T-helper 9 cell (primary cell): ENCODE measurements around the gene KCNMA1.

Experiments used
- DNase-seq: peaks from one replicate; pipeline ENCODE4 v3.0.0-alpha.2; 2020

KCNMA1 gene

GRCh38 chr10:77164616-77165311, 472.8 kb downstream of the KCNMA1 start:
- DNase-seq = no peak

GRCh38 chr10:77163670-77164348, 473.8 kb downstream of the KCNMA1 start:
- no peak for DNase-seq

DNA sequence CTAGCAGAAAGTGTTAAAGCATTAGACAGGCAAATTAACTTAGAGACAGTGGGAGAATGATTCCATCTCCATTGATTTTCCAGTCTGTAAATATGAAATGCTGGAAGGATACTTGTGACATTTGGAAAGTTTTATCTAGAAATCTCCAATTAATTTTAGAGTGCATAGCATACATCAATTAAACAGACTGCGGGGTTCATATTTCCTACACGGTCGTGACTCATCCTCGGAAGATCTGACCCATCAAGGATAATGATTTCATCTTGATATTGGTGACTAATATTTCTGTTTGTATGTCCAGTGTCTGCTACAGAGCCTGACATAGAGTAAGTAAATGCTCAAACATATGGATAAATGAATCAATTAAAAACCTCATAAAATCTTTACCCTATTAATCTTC, 474.9 kb downstream of the KCNMA1 start:
- DNase-seq = no peak

DNA sequence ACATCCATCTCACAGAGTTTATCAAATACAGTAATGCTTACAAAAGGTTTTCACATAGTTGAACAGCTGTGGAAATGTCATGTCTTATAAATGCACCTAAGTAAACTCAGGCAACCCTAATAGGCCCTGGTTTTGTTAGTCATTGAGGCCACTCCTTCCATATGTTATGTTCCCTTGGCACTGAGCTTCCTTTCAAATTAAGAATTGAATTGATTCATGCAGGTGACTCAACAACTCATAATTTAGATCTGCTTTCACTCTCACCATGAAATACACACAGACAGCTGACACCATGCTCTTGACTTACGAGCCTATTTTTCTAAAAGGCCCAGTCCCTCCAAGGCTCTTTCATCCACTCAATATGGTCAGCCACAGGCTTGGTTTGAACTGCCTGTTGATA, 476.9 kb downstream of the KCNMA1 start:
- DNase-seq = no peak

- no peak for DNase-seq
Measured at GRCh38 chr10:77159538-77160110, 478.0 kb downstream of the KCNMA1 start.

DNA sequence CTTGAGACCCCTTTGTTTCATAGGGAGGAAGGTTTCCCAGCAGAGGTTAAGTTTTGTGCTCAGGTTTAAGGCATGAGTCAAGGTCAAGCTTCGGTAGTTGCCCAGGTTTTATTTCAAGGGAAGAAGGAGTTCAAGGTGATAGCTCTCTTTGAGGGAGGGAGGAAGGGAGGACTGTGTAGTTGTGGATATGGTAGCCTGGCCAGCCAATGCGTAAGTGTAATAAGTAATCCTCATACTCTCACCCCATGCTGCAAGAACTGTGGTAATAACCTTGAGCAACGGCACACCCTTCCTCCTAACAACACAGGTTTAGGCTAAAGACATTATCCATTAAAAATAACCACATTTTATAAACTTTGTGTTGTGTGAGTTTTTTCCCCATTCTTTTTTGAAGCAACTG, 478.9 kb downstream of the KCNMA1 start:
- no peak for DNase-seq

GRCh38 chr10:77157248-77158019, 480.2 kb downstream of the KCNMA1 start:
- DNase-seq = no peak

GRCh38 chr10:77156406-77156879, 481.2 kb downstream of the KCNMA1 start:
- no peak for DNase-seq

GRCh38 chr10:77152256-77152655, 485.4 kb downstream of the KCNMA1 start:
- no peak for DNase-seq

- no peak for DNase-seq
Measured at GRCh38 chr10:77151408-77151807, 486.2 kb downstream of the KCNMA1 start.

DNA sequence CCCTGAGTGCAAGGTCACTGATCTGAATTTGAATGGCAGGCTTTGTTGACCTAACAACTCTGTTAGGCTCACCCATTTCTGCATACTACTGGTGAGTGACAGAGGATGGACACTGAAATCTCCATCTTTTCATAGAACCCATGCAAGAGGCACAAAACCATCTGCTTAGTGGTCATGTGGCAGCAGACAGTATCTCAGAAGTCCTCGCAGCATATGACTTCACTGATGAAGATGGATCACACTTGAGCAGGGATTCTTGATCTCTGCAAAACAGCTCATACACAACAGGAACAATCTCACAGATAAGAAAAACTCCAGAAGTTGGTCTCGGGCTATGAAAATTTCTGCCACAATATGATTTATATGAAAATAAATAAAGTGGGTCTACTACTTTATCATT, 487.9 kb downstream of the KCNMA1 start:
- no peak for DNase-seq

- no peak for DNase-seq
Measured at GRCh38 chr10:77149001-77149400, 488.6 kb downstream of the KCNMA1 start.

DNA sequence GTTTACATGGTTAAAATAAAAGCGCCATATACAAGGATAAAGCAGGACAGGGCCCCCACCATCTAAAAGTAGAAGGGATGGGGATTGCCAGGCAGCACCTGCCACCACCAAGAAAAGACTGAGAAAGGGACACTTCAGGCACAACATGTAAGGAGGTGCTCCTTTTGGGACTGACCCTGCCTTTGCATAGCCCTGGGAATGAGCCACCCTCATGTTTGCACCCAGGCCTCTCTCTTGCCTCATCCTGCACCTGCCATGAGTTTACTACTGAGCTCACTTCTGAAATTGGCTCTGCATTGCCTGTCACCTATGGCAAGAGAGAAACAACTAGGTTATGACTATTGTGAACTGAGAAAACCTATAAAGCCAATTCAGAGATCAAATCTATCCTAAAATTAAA, 489.7 kb downstream of the KCNMA1 start:
- DNase-seq = no peak

GRCh38 chr10:77146712-77147336, 490.8 kb downstream of the KCNMA1 start:
- no peak for DNase-seq

- DNase-seq = no peak
Measured at GRCh38 chr10:77144656-77145055, 493.0 kb downstream of the KCNMA1 start.

DNA sequence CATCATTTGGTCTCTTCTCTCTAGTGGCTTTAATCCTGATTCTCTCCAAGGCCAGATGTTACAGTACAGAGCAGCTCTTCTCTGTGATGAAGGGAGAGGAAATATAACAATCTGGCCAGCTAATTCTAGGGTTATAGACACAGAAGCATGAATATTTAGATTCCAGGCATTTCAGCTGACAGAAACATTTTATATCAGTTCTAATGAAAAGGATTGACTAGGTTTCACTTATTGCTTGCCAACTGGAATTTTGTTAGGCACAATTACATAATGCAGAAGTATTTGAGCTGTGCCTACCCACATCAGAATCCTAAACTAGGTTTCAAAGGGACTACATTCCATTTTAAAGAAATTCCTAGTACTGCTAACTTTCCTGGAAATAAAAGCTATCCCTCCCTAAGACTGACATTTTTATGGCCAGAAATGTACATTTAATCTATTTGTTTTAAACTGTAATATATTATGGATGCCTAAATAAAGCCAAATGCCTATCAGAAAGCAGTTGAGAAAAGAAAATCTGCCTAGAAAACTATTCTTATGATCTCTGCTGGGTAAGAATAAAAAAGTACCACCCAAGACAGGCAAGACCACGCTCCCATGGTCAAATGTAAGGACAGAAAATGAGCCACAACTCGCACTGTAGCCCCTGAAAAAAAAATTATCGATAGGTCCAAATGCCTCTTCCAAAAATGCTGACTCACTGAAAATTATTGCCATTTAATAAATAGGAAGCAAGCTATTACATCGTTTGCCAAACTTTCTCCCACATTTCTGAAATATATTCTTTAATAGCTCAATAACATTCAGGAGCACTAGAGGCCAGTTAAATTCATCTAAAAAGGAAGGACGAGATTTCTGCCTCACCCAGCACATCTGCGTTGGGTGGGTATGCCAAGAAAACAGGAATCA, 498.1 kb downstream of the KCNMA1 start:
- DNase-seq = no peak

- DNase-seq = no peak
Measured at GRCh38 chr10:77138541-77138940, 499.1 kb downstream of the KCNMA1 start.

DNA sequence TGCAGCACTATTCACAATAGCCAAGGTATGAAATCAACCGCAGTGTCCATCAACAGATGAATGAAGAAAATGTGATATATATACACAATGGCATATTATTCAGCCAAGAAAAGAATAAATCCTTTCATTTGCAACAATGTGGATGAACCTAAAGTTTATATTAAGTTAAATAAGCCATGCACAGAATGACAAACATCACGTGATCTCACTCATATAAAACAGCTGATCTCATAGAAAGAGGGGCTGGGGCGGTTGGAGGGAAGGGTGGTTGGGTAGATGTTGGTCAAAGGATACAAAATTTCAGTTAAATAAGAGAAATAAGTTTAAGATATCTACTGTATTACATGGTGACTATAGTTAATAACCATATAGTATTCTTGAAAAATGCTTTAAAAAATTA, 502.1 kb downstream of the KCNMA1 start:
- DNase-seq = no peak

DNA sequence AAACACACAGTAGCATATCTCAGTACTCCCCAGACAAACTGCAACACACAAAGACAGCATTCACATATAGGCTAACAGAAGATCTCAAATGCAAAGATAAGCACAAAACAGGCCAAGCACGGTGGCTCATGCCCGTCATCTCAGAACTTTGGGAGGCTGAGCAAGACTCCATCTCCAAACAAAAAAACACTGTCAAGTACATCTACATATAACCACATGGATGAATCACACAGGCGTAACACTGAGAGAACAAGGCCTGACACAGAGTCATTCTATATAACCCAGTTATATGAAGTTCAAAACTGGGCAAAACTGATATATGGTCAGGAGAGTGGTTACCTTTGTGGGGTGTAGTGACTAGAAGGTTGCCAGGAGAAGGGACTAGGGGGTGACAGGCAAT, 506.4 kb downstream of the KCNMA1 start:
- no peak for DNase-seq

DNA sequence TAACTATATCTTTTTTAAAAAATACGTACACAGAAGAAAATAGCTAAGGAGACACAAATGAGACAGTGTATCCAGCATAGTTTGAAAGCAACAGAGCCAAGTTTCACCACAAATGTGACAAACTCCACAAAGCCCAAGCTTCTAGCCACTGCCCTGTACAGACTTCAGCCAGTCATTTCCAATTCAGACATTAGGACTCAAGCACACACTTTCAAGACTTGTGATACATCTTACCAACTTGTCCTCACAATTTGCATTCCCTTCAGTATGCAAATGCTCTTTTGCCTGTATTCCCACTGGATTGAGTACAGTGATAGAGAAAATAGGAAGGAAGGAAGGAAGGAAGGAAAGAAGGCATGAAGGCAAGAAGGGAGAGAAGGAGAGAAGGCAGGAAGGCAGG, 510.4 kb downstream of the KCNMA1 start:
- no peak for DNase-seq

DNA sequence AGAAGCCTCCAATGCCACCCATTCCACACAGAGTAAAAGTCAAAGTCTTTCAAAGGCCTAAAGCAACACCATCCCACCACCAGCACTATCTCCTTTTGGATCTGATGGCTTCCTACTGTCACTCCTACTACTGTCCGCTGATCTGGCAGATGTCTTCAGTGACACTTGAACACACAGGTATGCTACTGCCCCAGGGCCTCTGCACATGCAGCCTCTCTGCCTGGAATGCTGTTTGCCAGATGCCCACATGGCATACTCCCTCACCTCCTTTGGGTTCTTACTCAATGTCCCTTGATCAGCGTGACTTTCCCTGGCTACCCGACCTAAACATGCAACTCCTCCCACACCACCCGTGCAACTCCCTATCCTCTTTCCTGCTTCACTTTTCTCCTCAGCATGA, 512.4 kb downstream of the KCNMA1 start:
- no peak for DNase-seq

- no peak for DNase-seq
Measured at GRCh38 chr10:77123330-77123729, 514.3 kb downstream of the KCNMA1 start.
